ENCODE data around the gene C2orf76. TPM values are rescaled to one million over a fixed set of nuclear protein-coding genes. Genes with fewer than 3 reads are reported as not detected.
"Not testable (repeated sequence)": the region's sequence is repeated elsewhere in the genome, so short reads cannot be mapped to it uniquely, and the experiment has no call there.

Gene C2orf76
- total RNA-seq: 7.1 and 13.4 TPM in 2 replicates

DNA sequence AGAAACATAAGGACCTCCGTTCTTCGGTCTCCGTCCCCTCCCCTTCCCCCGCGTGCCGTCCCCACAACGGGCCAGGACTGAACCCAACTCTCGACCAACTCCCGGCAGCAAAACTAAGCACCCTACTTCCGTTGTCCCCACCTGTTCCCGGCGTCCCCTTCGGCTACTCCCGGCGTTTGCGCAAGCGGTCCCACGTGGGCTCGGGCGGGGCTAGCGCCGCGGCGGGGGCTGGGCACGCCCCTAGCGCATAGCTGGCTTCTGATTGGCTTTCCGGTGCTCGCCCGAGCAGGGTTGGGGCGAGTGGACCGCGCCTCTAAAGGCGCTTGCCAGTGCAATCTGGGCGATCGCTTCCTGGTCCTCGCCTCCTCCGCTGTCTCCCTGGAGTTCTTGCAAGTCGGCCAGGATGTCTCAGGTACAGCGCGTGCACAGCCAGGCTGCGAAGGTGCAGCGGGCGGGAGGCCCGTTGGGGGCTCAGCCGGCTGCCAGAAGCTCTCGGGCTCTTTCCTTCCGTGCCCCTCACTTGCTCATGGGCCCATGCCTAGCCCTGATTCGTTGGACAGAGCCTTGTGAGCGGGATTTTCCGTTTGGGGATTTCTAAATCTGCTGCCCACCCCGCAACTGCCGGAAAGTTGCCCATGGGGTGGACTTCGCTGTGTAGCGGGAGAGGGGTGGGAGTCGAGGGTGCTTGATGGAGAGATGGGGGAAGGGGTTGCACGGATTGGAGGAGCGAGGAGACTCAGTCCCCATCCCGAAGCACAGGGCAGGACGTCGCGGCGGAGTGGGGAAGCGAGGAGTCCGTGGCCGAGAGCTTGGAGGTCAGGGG, at the start of gene C2orf76, which contains the start of gene DBI:
C2orf76 (minus strand) TSS at position 186 of the 823 bp plus-strand sequence. CDS start 26,875 bp downstream, outside the sequence.
DBI (plus strand) TSS at position 329 of the 823 bp plus-strand sequence; CDS start at position 404, 75 bp downstream.
- DNase-seq (ENCODE audit: extremely low read depth, low read depth, low spot score): peak; percentile 58

GRCh38 chr2:119415630-119416029, 49.0 kb upstream of the C2orf76 start:
- no peak for DNase-seq (ENCODE audit: extremely low read depth, low read depth, low spot score)

- no peak for DNase-seq (ENCODE audit: extremely low read depth, low read depth, low spot score)
Measured at GRCh38 chr2:119414894-119415293, 48.3 kb upstream of the C2orf76 start.

DNA sequence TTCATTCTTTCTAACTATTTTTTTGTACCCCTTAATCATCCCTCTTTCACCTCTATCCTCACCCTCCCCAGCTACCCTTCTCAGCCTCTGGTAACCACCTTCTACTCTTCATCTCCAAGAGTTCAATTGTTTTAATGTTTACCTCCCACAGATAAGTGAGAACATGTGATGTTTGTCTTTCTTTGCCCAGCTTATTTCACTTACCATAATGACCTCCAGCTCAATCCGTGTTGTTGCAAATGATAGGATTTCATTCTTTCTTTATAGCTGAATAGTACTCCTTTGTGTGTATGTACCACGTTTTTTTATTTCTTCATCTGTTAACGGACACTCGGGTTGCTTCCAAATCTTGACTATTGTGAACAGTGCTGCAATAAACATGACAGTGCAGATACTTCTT, 42.9 kb upstream of the C2orf76 start:
- no peak for DNase-seq (ENCODE audit: extremely low read depth, low read depth, low spot score)

DNA sequence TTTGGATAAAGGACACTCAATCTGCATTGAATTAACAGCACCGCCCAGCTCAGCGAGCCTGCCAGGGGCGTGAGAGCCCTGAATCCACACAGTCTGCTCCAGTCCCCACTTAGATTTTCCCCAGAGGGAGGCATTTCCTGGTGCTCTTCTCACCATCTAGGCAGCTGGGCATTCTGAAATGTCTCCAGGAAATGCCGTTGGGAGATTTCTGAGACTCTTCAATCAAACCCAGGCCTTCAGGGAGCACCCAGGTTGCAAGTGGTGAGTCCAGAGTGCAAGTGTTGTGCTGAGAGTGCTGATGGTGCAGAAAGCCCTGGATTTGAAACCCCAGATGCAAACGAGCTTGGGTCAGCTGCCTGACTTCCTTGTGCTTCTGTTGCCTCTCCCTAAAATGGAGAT, 41.6 kb upstream of the C2orf76 start:
- DNase-seq (ENCODE audit: extremely low read depth, low read depth, low spot score): no peak

DNA sequence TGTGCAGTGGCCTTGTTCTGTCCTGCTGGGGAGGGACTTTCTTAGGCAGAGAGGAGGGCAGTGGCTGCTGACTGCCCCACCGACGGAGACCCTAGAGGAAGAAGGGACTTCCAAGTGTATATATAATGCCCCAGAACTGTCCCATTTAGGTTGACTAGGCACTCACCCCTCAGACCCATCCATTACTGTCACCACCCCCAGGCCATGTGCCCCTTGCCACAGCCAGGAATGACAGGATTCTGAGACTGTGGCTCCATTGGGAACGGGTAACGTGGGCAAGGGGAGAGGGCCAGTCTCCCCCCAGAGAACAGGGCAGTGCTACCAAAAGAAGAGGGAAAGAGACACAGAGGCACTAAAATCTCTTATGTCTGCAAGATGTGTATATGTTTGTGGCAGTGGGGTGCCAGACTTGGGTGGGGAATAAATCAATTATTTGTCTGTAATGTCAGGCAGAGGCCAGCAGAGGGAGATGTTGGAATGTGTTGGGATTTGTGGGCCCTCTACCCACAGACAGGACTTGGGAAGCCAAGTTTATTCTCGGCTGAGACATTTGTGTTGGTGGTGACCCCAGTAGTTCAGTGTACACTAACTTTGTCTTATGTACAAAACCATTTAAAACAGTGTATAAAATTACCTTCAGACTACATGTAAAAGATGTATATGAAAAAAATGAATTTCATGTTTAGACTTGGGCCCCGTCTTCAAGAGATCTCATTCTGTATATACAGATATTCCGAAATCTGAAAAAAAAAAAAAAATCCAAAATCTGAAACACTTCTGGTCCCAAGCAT, 41.0 kb upstream of the C2orf76 start:
- DNase-seq (ENCODE audit: extremely low read depth, low read depth, low spot score): peak; percentile 48

GRCh38 chr2:119405151-119405550, 38.5 kb upstream of the C2orf76 start:
- no peak for DNase-seq (ENCODE audit: extremely low read depth, low read depth, low spot score)

GRCh38 chr2:119403618-119404017, 37.0 kb upstream of the C2orf76 start:
- DNase-seq (ENCODE audit: extremely low read depth, low read depth, low spot score): not testable (repeated sequence)

GRCh38 chr2:119402645-119403560, 36.3 kb upstream of the C2orf76 start:
- no peak for DNase-seq (ENCODE audit: extremely low read depth, low read depth, low spot score)

- DNase-seq (ENCODE audit: extremely low read depth, low read depth, low spot score): no peak
Measured at GRCh38 chr2:119402106-119402505, 35.5 kb upstream of the C2orf76 start.

- no peak for DNase-seq (ENCODE audit: extremely low read depth, low read depth, low spot score)
Measured at GRCh38 chr2:119397196-119397595, 30.6 kb upstream of the C2orf76 start.

GRCh38 chr2:119393971-119394748, 27.5 kb upstream of the C2orf76 start:
- no peak for DNase-seq (ENCODE audit: extremely low read depth, low read depth, low spot score)

- no peak for DNase-seq (ENCODE audit: extremely low read depth, low read depth, low spot score)
Measured at GRCh38 chr2:119389615-119390306, 23.1 kb upstream of the C2orf76 start.

DNA sequence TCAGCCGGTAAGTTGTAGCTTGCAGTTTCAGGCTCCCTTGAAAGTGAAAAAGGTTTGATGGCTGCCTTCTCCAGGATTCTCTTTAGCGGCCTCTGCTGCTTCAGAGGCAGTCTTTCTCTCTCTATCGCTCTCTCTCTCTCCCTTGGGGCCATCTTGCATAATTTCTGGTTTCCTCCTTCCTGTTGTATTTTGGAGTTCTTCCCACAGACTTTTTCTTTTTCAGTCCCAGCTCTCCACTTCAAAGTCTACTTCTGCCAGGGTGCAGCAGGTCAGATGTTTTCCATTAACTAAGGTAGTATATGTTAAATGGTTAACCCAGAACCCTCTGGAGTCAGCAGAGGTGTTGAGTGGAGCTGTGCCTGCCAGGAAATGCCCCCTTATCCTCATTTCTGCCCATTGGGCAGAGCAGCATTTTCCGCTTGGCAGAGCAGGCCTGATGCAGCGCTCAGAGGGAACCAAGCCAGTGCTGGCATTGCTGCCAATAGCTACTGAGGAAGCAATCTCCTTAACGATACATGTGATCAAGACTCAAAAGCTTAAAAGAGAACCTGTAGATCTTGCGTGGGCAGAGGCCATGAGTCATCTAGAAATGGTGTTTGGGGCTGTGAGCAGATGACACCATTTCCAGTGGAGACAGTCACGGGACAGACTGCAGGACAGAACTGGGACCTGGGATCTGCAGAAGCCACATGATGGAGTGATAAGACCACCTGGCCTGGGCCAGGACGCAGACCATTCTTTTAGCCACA, 20.9 kb upstream of the C2orf76 start:
- no peak for DNase-seq (ENCODE audit: extremely low read depth, low read depth, low spot score)

DNA sequence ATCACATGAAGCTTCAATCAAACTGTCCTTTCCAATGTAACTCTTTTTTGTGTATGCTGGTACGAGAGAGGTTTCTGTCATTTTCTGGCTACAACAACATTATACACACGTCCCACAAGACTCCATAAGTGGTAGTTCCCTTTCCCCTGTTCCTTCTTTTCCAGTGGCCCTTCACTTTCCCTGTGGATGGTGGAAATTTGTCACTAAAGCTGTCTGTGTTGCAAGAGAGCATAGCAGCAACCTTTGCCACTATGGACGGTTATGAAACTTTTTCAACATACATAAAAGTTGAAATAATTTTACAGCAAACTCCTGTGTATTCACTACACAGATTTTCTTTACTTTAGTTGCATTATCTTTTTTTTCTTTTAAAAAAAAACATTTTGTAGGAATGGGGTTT, 18.8 kb upstream of the C2orf76 start:
- DNase-seq (ENCODE audit: extremely low read depth, low read depth, low spot score): no peak

GRCh38 chr2:119384971-119385370, 18.3 kb upstream of the C2orf76 start:
- no peak for DNase-seq (ENCODE audit: extremely low read depth, low read depth, low spot score)

DNA sequence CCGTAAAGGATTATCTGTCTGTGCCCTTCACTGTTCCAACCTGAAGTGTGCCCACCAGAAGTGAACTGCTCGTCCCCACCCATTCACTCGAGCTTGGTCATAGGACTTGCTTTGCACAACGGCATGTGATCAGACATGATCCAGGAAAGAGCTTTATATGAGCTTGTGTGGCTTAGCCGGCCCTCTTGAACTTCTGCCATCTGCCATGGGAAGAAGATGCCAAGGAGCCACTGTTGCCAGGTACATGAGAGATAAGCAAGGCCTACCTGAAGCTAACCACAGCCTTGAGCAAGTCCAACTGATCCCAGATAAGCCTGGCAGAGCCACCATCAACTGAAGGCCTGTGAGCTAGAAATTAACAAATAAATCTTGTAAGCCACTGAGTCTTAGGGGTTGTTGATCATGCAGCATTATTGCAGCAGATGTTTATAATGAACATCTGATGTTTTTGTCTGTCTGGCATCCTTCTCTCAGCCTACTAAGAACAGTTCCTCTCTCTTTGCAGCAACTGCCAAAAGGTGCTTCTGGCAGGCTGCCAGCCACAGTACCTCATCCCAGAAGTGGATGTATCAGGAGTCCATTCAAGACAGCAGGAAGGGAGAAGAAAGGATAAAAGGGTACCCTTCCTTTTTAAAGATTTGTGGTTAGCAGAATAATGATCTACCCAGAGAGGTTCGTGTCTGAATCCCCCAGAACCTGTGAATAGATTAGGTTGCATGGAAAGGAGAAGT, 16.9 kb upstream of the C2orf76 start:
- no peak for DNase-seq (ENCODE audit: extremely low read depth, low read depth, low spot score)

GRCh38 chr2:119378566-119378965, 11.9 kb upstream of the C2orf76 start:
- DNase-seq (ENCODE audit: extremely low read depth, low read depth, low spot score): no peak

All from glomerular endothelial cell (primary cell).